Measurements from ENCODE around the gene ZNF655. TPM values are rescaled to one million over a fixed set of nuclear protein-coding genes. Genes with fewer than 3 reads are reported as not detected.

ZNF655 gene
- total RNA-seq, 1 donor from 2014 or later, result 59.7 TPM

- TF ChIP-seq CTCF (IDR thresholded peaks at IDR 0.05; ENCODE audit: insufficient read depth, low read depth, low read length) (no peak), EZH2 (IDR thresholded peaks at IDR 0.05; ENCODE audit: insufficient read depth, low read length) (no peak)
- H3K27me3 ChIP-seq (ENCODE audit: insufficient read depth, low read length), result no peaks in the 10 kb centered on the region
- H3K4me1 ChIP-seq (ENCODE audit: insufficient read depth, low read length), result peaks cover 34% of the 10 kb centered on the region
- H3K9me3 ChIP-seq (ENCODE audit: insufficient read depth, low read depth, low read length), result no peaks in the 10 kb centered on the region
- peak overlapping the region; percentile 98 for H2AFZ ChIP-seq (ENCODE audit: low read depth, low read length)
- H3K36me3 ChIP-seq (ENCODE audit: insufficient read depth, low read length), result peaks cover 22% of the 10 kb centered on the region
- peak overlapping the region; percentile 100 for H3K4me3 Mint-ChIP-seq (ENCODE audit: unreplicated experiment)
- H3K79me2 ChIP-seq (ENCODE audit: insufficient read depth, low read length), result peaks cover 58% of the 10 kb centered on the region
- peaks cover 29% of the 10 kb centered on the region for H3K4me1 Mint-ChIP-seq (ENCODE audit: low read depth, unreplicated experiment)
- peaks cover 24% of the 10 kb centered on the region for H3K36me3 Mint-ChIP-seq (ENCODE audit: low read depth, unreplicated experiment)
- no peaks in the 10 kb centered on the region for H3K27me3 Mint-ChIP-seq (ENCODE audit: low read depth, unreplicated experiment)
- H4K20me1 ChIP-seq (ENCODE audit: insufficient read depth, low read length), result peaks cover 13% of the 10 kb centered on the region
- H3K4me2 ChIP-seq (ENCODE audit: low read length), result peak overlapping the region; percentile 95
- no peaks in the 10 kb centered on the region for H3K9me3 Mint-ChIP-seq (ENCODE audit: unreplicated experiment)
- peak overlapping the region; percentile 88 for H3K27ac Mint-ChIP-seq (ENCODE audit: unreplicated experiment)
- peak overlapping the region; percentile 91 for H3K4me3 ChIP-seq (ENCODE audit: insufficient read depth, low read depth, low read length)
- H3K27ac ChIP-seq (ENCODE audit: low read depth, low read length), result peak overlapping the region; percentile 98
- FAIRE-seq, result no peak
- peak overlapping the region; percentile 100 for H3K9ac ChIP-seq (ENCODE audit: low read length)
- no peak for DNase-seq (ENCODE audit: low read depth)
Measured at GRCh38 chr7:99557940-99558305, 519 bp upstream of the ZNF655 start.

- FAIRE-seq (no peak), DNase-seq (ENCODE audit: low read depth) (peak; percentile 22)
- no peaks in the 10 kb centered on the region for H3K9me3 Mint-ChIP-seq (ENCODE audit: unreplicated experiment)
- Histone ChIP-seq H3K79me2 (ENCODE audit: insufficient read depth, low read length) (peaks cover 63% of the 10 kb centered on the region), H3K9ac (ENCODE audit: low read length) (peak overlapping the region; percentile 100), H3K4me3 (ENCODE audit: insufficient read depth, low read depth, low read length) (peak overlapping the region; percentile 91), H3K9me3 (ENCODE audit: insufficient read depth, low read depth, low read length) (no peaks in the 10 kb centered on the region), H3K27me3 (ENCODE audit: insufficient read depth, low read length) (no peaks in the 10 kb centered on the region), H3K4me2 (ENCODE audit: low read length) (peak overlapping the region; percentile 95), H3K27ac (ENCODE audit: low read depth, low read length) (peak overlapping the region; percentile 98), H3K36me3 (ENCODE audit: insufficient read depth, low read length) (peaks cover 26% of the 10 kb centered on the region), H2AFZ (ENCODE audit: low read depth, low read length) (peak overlapping the region; percentile 98), H4K20me1 (ENCODE audit: insufficient read depth, low read length) (peaks cover 22% of the 10 kb centered on the region), H3K4me1 (ENCODE audit: insufficient read depth, low read length) (peaks cover 46% of the 10 kb centered on the region)
- peaks cover 24% of the 10 kb centered on the region for H3K36me3 Mint-ChIP-seq (ENCODE audit: low read depth, unreplicated experiment)
- H3K27me3 Mint-ChIP-seq (ENCODE audit: low read depth, unreplicated experiment), result no peaks in the 10 kb centered on the region
- peak overlapping the region; percentile 88 for H3K27ac Mint-ChIP-seq (ENCODE audit: unreplicated experiment)
- peaks cover 39% of the 10 kb centered on the region for H3K4me1 Mint-ChIP-seq (ENCODE audit: low read depth, unreplicated experiment)
- no peak for TF ChIP-seq CTCF (IDR thresholded peaks at IDR 0.05; ENCODE audit: insufficient read depth, low read depth, low read length)
- H3K4me3 Mint-ChIP-seq (ENCODE audit: unreplicated experiment), result peak overlapping the region; percentile 100
Measured at GRCh38 chr7:99559175-99559915, 903 bp downstream of the ZNF655 start.
